HCT116 (cell line): Measurements from ENCODE around the gene TMEM144. TPM values are rescaled to one million over a fixed set of nuclear protein-coding genes. Genes with fewer than 3 reads are reported as not detected.

Experiments
- ATAC-seq: fragments of 200-7000 bp; cut with Tn5 transposase; 2 replicates; pipeline ENCODE4 v1.9.1; 2020; ENCODE audit warnings: mild to moderate bottlenecking, moderate library complexity
- BruUV-seq: library from RNA; stranded (reverse); fragments of 400-500 nt; replicated peaks from 2 replicates; lab custom pipeline; 2021; lab: Mats Ljungman, UMichigan
- CTCF ChIA-PET: fragments of 300-600 bp; sonication (Branson Sonifier 250); formaldehyde crosslinking; loops from one replicate; lab custom pipeline; 2021; ENCODE audit warnings: antibody characterized with exemption; lab: Charles Lee
- POLR2A ChIA-PET: fragments of 300-600, 350-600 bp; sonication (Branson Sonifier 250); formaldehyde crosslinking; loops from one replicate; lab custom pipeline; 2021; ENCODE audit warnings: antibody characterized with exemption; lab: Charles Lee
- RAD21 ChIA-PET, 2 experiments: fragments of 300-600 bp; sonication (Branson Sonifier 250); formaldehyde crosslinking; loops; one replicate each; lab custom pipeline; 2023; ENCODE audit warnings: low total read pairs in 2 of 2; ENCODE audit not compliant: uncharacterized antibody in 2 of 2, unreplicated experiment in 2 of 2, low non-redundant PET in 1 of 2; lab: Charles Lee
- DNase-seq: peaks from one replicate; pipeline ENCODE4 v3.0.0-alpha.2; 2010; ENCODE audit warnings: low read depth, low spot score
- H2AFZ ChIP-seq: fragments of 200-600 bp; shearing (Covaris generic), sonication (generic); 2 replicates; pipeline ENCODE4 v1.6.1; 2017; ENCODE audit warnings: low read depth, mixed run types, mixed read lengths, antibody characterized with exemption, low read length; ENCODE audit not compliant: poor library complexity, severe bottlenecking
- H3K27ac ChIP-seq: 2 replicates; pipeline ENCODE4 v1.5.1; 2012; ENCODE audit warnings: low read depth, low read length
- H3K27me3 ChIP-seq: fragments of 200-600 bp; sonication (generic); 2 replicates; pipeline ENCODE4 v1.6.1; 2016; ENCODE audit warnings: mixed run types, low read length, mixed read lengths; ENCODE audit not compliant: insufficient read depth
- H3K36me3 ChIP-seq, 2 experiments: fragments of 200-500 bp in 1 of 2; fragments of 200-600 bp in 1 of 2; sonication (Bioruptor generic) in 1 of 2; sonication (generic) in 1 of 2; 2 replicates each; pipeline versions ENCODE4 v1.5.1 to v1.6.1; 2014 to 2016; ENCODE audit warnings: low read length in 2 of 2, inconsistent platforms in 1 of 2, mixed read lengths in 1 of 2, mixed run types in 1 of 2; ENCODE audit not compliant: insufficient read depth in 2 of 2, control insufficient read depth in 1 of 2
- H3K4me1 ChIP-seq, 2 experiments: fragments of 200-600 bp in 1 of 2; sonication (generic) in 1 of 2; 2 replicates each; pipeline versions ENCODE4 v1.5.1 to v1.6.1; 2012 to 2017; ENCODE audit warnings: low read length in 2 of 2, inconsistent platforms in 1 of 2, mild to moderate bottlenecking in 1 of 2, mixed read lengths in 1 of 2, mixed run types in 1 of 2, moderate library complexity in 1 of 2; ENCODE audit not compliant: insufficient read depth in 2 of 2, control insufficient read depth in 1 of 2
- H3K4me2 ChIP-seq: fragments of 200-600 bp; sonication (generic); 2 replicates; pipeline ENCODE4 v1.6.1; 2017; ENCODE audit warnings: mixed run types, low read length, mixed read lengths
- H3K4me3 ChIP-seq, 2 experiments: fragments of 200-600 bp in 1 of 2; sonication (generic) in 1 of 2; replicated peaks in 1 of 2; 2 replicates each; pipeline ENCODE4 v1.5.1; 2011 to 2016; ENCODE audit warnings: low read length in 2 of 2, control low read depth in 1 of 2, low read depth in 1 of 2, mild to moderate bottlenecking in 1 of 2, mixed read lengths in 1 of 2, mixed run types in 1 of 2
- H3K79me2 ChIP-seq: fragments of 200-600 bp; sonication (generic); 2 replicates; pipeline ENCODE4 v1.6.1; 2017; ENCODE audit warnings: mild to moderate bottlenecking, mixed run types, low read length, moderate library complexity, mixed read lengths; ENCODE audit not compliant: insufficient read depth
- H3K9ac ChIP-seq: fragments of 200-600 bp; sonication (generic); 2 replicates; pipeline ENCODE4 v1.6.1; 2016; ENCODE audit warnings: low read length, mixed read lengths
- H3K9me2 ChIP-seq: fragments of 200-600 bp; sonication (generic), shearing (Covaris generic); 2 replicates; pipeline ENCODE4 v1.6.1; 2017; ENCODE audit warnings: mixed run types, mild to moderate bottlenecking, moderate library complexity; ENCODE audit not compliant: insufficient read depth
- H3K9me3 ChIP-seq, 2 experiments: fragments of 200-500 bp in 1 of 2; fragments of 200-600 bp in 1 of 2; sonication (Bioruptor generic) in 1 of 2; sonication (generic) in 1 of 2; 2 replicates each; pipeline ENCODE4 v1.6.1; 2014 to 2017; ENCODE audit warnings: low read length in 2 of 2, mixed read lengths in 2 of 2, inconsistent platforms in 1 of 2, low read depth in 1 of 2, mild to moderate bottlenecking in 1 of 2, mixed run types in 1 of 2, moderate library complexity in 1 of 2; ENCODE audit not compliant: control insufficient read depth in 1 of 2, insufficient read depth in 1 of 2
- H4K20me1 ChIP-seq: fragments of 200-600 bp; sonication (generic), shearing (Covaris generic); 2 replicates; pipeline ENCODE4 v1.6.1; 2017; ENCODE audit warnings: mixed run types, mild to moderate bottlenecking, moderate library complexity; ENCODE audit not compliant: insufficient read depth
- ATF3 ChIP-seq: IDR thresholded peaks from 2 replicates; pipeline ENCODE4 v1.6.1; 2012
- CBX3 ChIP-seq: IDR thresholded peaks from 2 replicates; pipeline ENCODE4 v1.6.1; 2012; ENCODE audit warnings: low read depth
- CEBPB ChIP-seq: IDR thresholded peaks from 2 replicates; pipeline ENCODE4 v1.6.1; 2012; ENCODE audit warnings: low read depth
- ELF1 ChIP-seq: IDR thresholded peaks from 2 replicates; pipeline ENCODE4 v1.6.1; 2012; ENCODE audit warnings: low read depth, borderline replicate concordance
- FOSL1 ChIP-seq: IDR thresholded peaks from 2 replicates; pipeline ENCODE4 v1.6.1; 2012; ENCODE audit warnings: low read depth
- POLR2A ChIP-seq: IDR thresholded peaks from 2 replicates; pipeline ENCODE4 v1.7.0; 2011; ENCODE audit warnings: borderline replicate concordance; ENCODE audit not compliant: insufficient read depth, insufficient read length; ENCODE audit errors: extremely low read depth
- POLR2AphosphoS5 ChIP-seq: IDR thresholded peaks from 2 replicates; pipeline ENCODE4 v1.6.1; 2011; ENCODE audit warnings: mild to moderate bottlenecking, low read depth, low read length, moderate library complexity
- RAD21 ChIP-seq: IDR thresholded peaks from 2 replicates; pipeline ENCODE4 v1.6.1; 2012; ENCODE audit warnings: low read depth, mild to moderate bottlenecking
- REST ChIP-seq: IDR thresholded peaks from 2 replicates; pipeline ENCODE4 v1.6.1; 2012; ENCODE audit warnings: low read depth
- SIN3A ChIP-seq: IDR thresholded peaks from 2 replicates; pipeline ENCODE4 v1.6.1; 2012; ENCODE audit warnings: low read depth
- SP1 ChIP-seq: IDR thresholded peaks from 2 replicates; pipeline ENCODE4 v1.6.1; 2012; ENCODE audit warnings: low read depth
- SRF ChIP-seq: IDR thresholded peaks from 2 replicates; pipeline ENCODE4 v1.6.1; 2012; ENCODE audit warnings: low read depth
- TCF7L2 ChIP-seq: IDR thresholded peaks from 2 replicates; pipeline ENCODE4 v1.7.0; 2011; ENCODE audit warnings: borderline replicate concordance, inconsistent platforms; ENCODE audit not compliant: insufficient read depth, insufficient read length; ENCODE audit errors: extremely low read depth
- YY1 ChIP-seq: IDR thresholded peaks from 2 replicates; pipeline ENCODE4 v1.6.1; 2011; ENCODE audit warnings: low read length, low read depth, moderate library complexity, mild to moderate bottlenecking; ENCODE audit not compliant: insufficient replicate concordance; ENCODE audit errors: extremely low read depth
- ZFX ChIP-seq: fragments of 450-650 bp; IDR thresholded peaks from 2 replicates; pipeline ENCODE4 v1.6.1; 2017
- ZNF274 ChIP-seq: fragments of 200-500 bp; sonication (Bioruptor generic); IDR thresholded peaks from 2 replicates; pipeline ENCODE4 v1.6.1; 2014; ENCODE audit warnings: mild to moderate bottlenecking, low read depth, low read length, inconsistent platforms
- intact Hi-C: fragments of 100-400 bp; cut with micrococcal nuclease; formaldehyde crosslinking; loops from 2 replicates; pipeline ENCODE4 v1.10.0; 2022
- total RNA-seq: library from RNA; stranded (reverse); gene quantifications from one replicate; pipeline ENCODE4 v1.2.1, GENCODE V29; 2021; ENCODE audit not compliant: unreplicated experiment
- TF ChIP-seq, protein P1 (sequence below): IDR thresholded peaks from 2 replicates; pipeline ENCODE4 v1.6.1; 2011; ENCODE audit warnings: mild to moderate bottlenecking, low read length, moderate library complexity; ENCODE audit not compliant: insufficient replicate concordance; ENCODE audit errors: extremely low read depth

TMEM144 gene
- total RNA-seq, 1 experiment from 2014 or later: 12.9 TPM

- Histone ChIP-seq H3K9me3 (no peaks in the 10 kb centered on the region), H3K9ac (no peak overlapping the region), H3K79me2 (no peaks in the 10 kb centered on the region), H4K20me1 (no peaks in the 10 kb centered on the region), H3K27me3 (no peaks in the 10 kb centered on the region), H3K4me2 (no peak overlapping the region), H3K9me2 (no peaks in the 10 kb centered on the region), H3K27ac (no peak overlapping the region), H3K4me1 (no peaks in the 10 kb centered on the region), H2AFZ (no peak overlapping the region), H3K4me3 (no peak overlapping the region), H3K36me3 (no peaks in the 10 kb centered on the region)
- ATAC-seq: no peak
- ChIA-PET CTCF (no interaction called here), RAD21 (no interaction called here), POLR2A (no interaction called here)
- no peak for DNase-seq
- no TSS peak for BruUV-seq
- TF ChIP-seq REST (no peak), CBX3 (no peak), SP1 (no peak), POLR2AphosphoS5 (no peak), TCF7L2 (no peak), ATF3 (no peak), POLR2A (no peak), YY1 (no peak), SRF (no peak), FOSL1 (no peak), CEBPB (no peak), ZFX (no peak), RAD21 (no peak), ELF1 (no peak), SIN3A (no peak), ZNF274 (no peak)
- TF ChIP-seq, protein P1, sequence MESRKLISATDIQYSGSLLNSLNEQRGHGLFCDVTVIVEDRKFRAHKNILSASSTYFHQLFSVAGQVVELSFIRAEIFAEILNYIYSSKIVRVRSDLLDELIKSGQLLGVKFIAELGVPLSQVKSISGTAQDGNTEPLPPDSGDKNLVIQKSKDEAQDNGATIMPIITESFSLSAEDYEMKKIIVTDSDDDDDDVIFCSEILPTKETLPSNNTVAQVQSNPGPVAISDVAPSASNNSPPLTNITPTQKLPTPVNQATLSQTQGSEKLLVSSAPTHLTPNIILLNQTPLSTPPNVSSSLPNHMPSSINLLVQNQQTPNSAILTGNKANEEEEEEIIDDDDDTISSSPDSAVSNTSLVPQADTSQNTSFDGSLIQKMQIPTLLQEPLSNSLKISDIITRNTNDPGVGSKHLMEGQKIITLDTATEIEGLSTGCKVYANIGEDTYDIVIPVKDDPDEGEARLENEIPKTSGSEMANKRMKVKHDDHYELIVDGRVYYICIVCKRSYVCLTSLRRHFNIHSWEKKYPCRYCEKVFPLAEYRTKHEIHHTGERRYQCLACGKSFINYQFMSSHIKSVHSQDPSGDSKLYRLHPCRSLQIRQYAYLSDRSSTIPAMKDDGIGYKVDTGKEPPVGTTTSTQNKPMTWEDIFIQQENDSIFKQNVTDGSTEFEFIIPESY: no peak
- intact Hi-C loops: no loop called here
Observed at GRCh38 chr4:158297866-158298265, 87.6 kb downstream of the TMEM144 start.
